NT2/D1 (cell line): ENCODE results near the gene FBXL13.

Experiments
- SUZ12 ChIP-seq: IDR thresholded peaks from 2 replicates; pipeline ENCODE4 v1.6.1; 2011; ENCODE audit not compliant: insufficient read length, insufficient read depth; ENCODE audit errors: extremely low read depth
- YY1 ChIP-seq: IDR thresholded peaks from 2 replicates; pipeline ENCODE4 v1.6.1; 2011; ENCODE audit not compliant: insufficient read length, insufficient read depth
- ZNF274 ChIP-seq: IDR thresholded peaks from 2 replicates; pipeline ENCODE4 v1.6.1; 2011; ENCODE audit warnings: mild to moderate bottlenecking, low read depth, low read length

- TF ChIP-seq SUZ12 (no peak), YY1 (no peak), ZNF274 (no peak)
Measured at GRCh38 chr7:103101543-103101942, 26.9 kb upstream of the FBXL13 start.
